Measurements from ENCODE around the gene FRY. TPM values are rescaled to one million over a fixed set of nuclear protein-coding genes. Genes with fewer than 3 reads are reported as not detected.

FRY gene
- total and polyA plus RNA-seq, 9 of the 15 experiments (the other 6 are each of a cell fraction or from before 2014, with no cell fraction given), result 0.03 to 0.31 (median 0.11) TPM; not detected in 3

- no peak for TF ChIP-seq ZBTB40 (IDR thresholded peaks at IDR 0.05)
- no peak for TF ChIP-seq ZBTB40 (CRISPR knock-in tag; IDR thresholded peaks at IDR 0.05)
- TF ChIP-seq ZNF24 (IDR thresholded peaks at IDR 0.05), result no peak
- TF ChIP-seq MBD2 (IDR thresholded peaks at IDR 0.05; ENCODE audit: borderline replicate concordance, low read depth), result no peak
- no peak for TF ChIP-seq NR4A1 (CRISPR knock-in tag; IDR thresholded peaks at IDR 0.05)
- no peak for TF ChIP-seq NR4A1 (tag; IDR thresholded peaks at IDR 0.05)
- no peak for TF ChIP-seq TAF9B (IDR thresholded peaks at IDR 0.05; ENCODE audit: partially characterized antibody)
- no peak for TF ChIP-seq PRMT5 (CRISPR knock-in tag; IDR thresholded peaks at IDR 0.05)
- TF ChIP-seq RBFOX2 (IDR thresholded peaks at IDR 0.05; ENCODE audit: low read depth, low read length), result no peak
Observed at GRCh38 chr13:32067149-32067961, 35.8 kb downstream of the FRY start (continued).

All from K562 (cell line).